ENCODE measurements around the gene TYRO3. TPM values are rescaled to one million over a fixed set of nuclear protein-coding genes. Genes with fewer than 3 reads are reported as not detected.
A peak's percentile ranks its signal among the peaks of the same experiment; 100 is the strongest.

TYRO3 gene
- total RNA-seq: 10 to 100 TPM in 3 of 9 donors, 1 to 10 TPM in 6; 2.5 to 15.4 (median 3.7) TPM
- polyA plus RNA-seq: 10 to 100 TPM in 1 of 2 donors, 1 to 10 TPM in 1; 2.6 to 13.7 TPM
- long read RNA-seq, donor 1, full-length matches to known transcripts: 1 of 2 reads
- long read RNA-seq, donor 1, partial matches to known transcripts: 0 of 2 reads
- long read RNA-seq, donor 1, other reads (novel, unspliced or antisense): 1 of 2 reads
- long read RNA-seq, donor 2, partial matches to known transcripts: 4 of 4 reads
- long read RNA-seq, donor 2, other reads (novel, unspliced or antisense): 0 of 4 reads
- long read RNA-seq, donor 3, full-length matches to known transcripts: 19 of 28 reads
- long read RNA-seq, donor 3, partial matches to known transcripts: 7 of 28 reads
- long read RNA-seq, donor 3, other reads (novel, unspliced or antisense): 2 of 28 reads

- peak within 1 kb of the TSS; percentile 48 to 94 (median 62) for H3K4me3 ChIP-seq
- TF ChIP-seq POLR2A (IDR thresholded peaks at IDR 0.05) (peak in 1 of 2 donors; percentile 45), CTCF (IDR thresholded peaks at IDR 0.05) (no peak)
- peak within 1 kb of the TSS in 7 of 12 donors; percentile 28 to 66 (median 34) for H3K27ac ChIP-seq
- H3K27me3 ChIP-seq: peaks cover 0 to 6% (median 0%) of the 10 kb centered on the region in 9 donors
- H3K9me3 ChIP-seq: no peaks in the 10 kb centered on the region
- intact Hi-C loops (cut with DNase I): loop anchor here in 8 of 10 donors (1.0 to 10.0 kb wide), 4 partner anchors 27 to 256 kb away; no protein-coding TSS in a partner anchor
- WGBS, 4 donors: 2 to 7% (median 2%) methylated on average over 17 to 81 of the region's 81 CpGs
- H3K4me1 ChIP-seq: peaks cover 0 to 45% (median 19%) of the 10 kb centered on the region in 12 donors
- no peaks in the 10 kb centered on the region for H3K36me3 ChIP-seq
- peak; percentile 59 to 82 (median 66) for DNase-seq
- peak in 3 of 4 donors; percentile 35 to 69 (median 58) for ATAC-seq
Observed at GRCh38 chr15:41558400-41559238, at the start of gene TYRO3. TSS of gene TYRO3 (plus strand) at chr15:41559212. CDS start at chr15:41559258, 46 bp downstream.

- TF ChIP-seq CTCF (IDR thresholded peaks at IDR 0.05): no peak
- no peak for TF ChIP-seq POLR2A (IDR thresholded peaks at IDR 0.05)
- Histone ChIP-seq H3K4me3 (no peak overlapping the region), H3K9me3 (no peaks in the 10 kb centered on the region), H3K27ac (no peak overlapping the region), H3K27me3 (peaks cover 15 to 36% (median 28%) of the 10 kb centered on the region in 9 donors), H3K4me1 (peaks cover 0 to 32% (median 24%) of the 10 kb centered on the region in 12 donors), H3K36me3 (no peaks in the 10 kb centered on the region)
- ATAC-seq (no peak), DNase-seq (no peak)
- WGBS, 4 donors: 85 to 89% (median 86%) methylated on average over 7 of the region's 7 CpGs
- intact Hi-C loops (cut with DNase I): no loop called here
Observed at GRCh38 chr15:41510728-41511127, 48.3 kb upstream of the TYRO3 start.

GRCh38 chr15:41511331-41511898 lies 47.6 kb upstream of the TYRO3 start:
- ATAC-seq (no peak), DNase-seq (peak in 1 of 5 donors; percentile 40)

More at GRCh38 chr15:41511331-41511898, 47.6 kb upstream of the TYRO3 start:
- Histone ChIP-seq H3K4me1 (peaks cover 0 to 32% (median 24%) of the 10 kb centered on the region in 12 donors), H3K36me3 (peaks cover 0 to 2% (median 0%) of the 10 kb centered on the region in 9 donors), H3K27me3 (peaks cover 15 to 36% (median 28%) of the 10 kb centered on the region in 9 donors), H3K27ac (no peak overlapping the region), H3K4me3 (peak overlapping the region in 5 of 12 donors; percentile 31 to 56 (median 45)), H3K9me3 (no peaks in the 10 kb centered on the region)
- no peak for TF ChIP-seq POLR2A (IDR thresholded peaks at IDR 0.05)
- no peak for TF ChIP-seq CTCF (IDR thresholded peaks at IDR 0.05)
- 10 to 26% (median 15%) methylated on average over 7 to 56 of the region's 56 CpGs for WGBS, 4 donors
- intact Hi-C loops (cut with DNase I): no loop called here

All from heart left ventricle (tissue), 16 donors.